Left colon (tissue), 2 donors: ENCODE data around the gene ZNF23. TPM values are rescaled to one million over a fixed set of nuclear protein-coding genes. Genes with fewer than 3 reads are reported as not detected.
"Not testable (repeated sequence)": the region's sequence is repeated elsewhere in the genome, so short reads cannot be mapped to it uniquely, and the experiment has no call there.

Experiments used
- ATAC-seq: fragments of 200-7000 bp; cut with Tn5 transposase; one replicate; pipeline ENCODE4 v1.9.1; 2020; ENCODE audit warnings: mild to moderate bottlenecking, moderate library complexity
- DNase-seq, 2 donors: peaks; one replicate each; pipeline ENCODE4 v3.0.0-alpha.2; 2020
- intact Hi-C, 2 donors: fragments of 100-400 bp; cut with DNase I in 1 of 2; cut with micrococcal nuclease in 1 of 2; formaldehyde crosslinking; loops; one replicate each; pipeline versions ENCODE4 v1.11.2 to v1.14.0; 2022; cut with DNase I, micrococcal nuclease
- long read RNA-seq: library from polyadenylated mRNA; unstranded; transcript quantifications from one replicate; pipeline ENCODE4 v2.0.0, GENCODE V29; 2021
- total RNA-seq, 2 donors: library from RNA; stranded (reverse); fragmentation: NEBNext Ultra II Directional; extraction: Animal tissue kit (Norgen Biotek cat#: 25700); gene quantifications; one replicate each; pipeline ENCODE4 v1.2.1, GENCODE V29; 2021
- donor health status: DM: no; HTN: no; CAD: no.
- donor health status: DM: yes; HTN: yes; CAD: no.

ZNF23 gene
- 1 to 10 TPM; 6.4 to 7.2 TPM for total RNA-seq
- long read RNA-seq, partial matches to known transcripts, result 0 of 5 reads
- long read RNA-seq, other reads (novel, unspliced or antisense), result 1 of 5 reads

GRCh38 chr16:71461686-71462648 lies at the start of gene ZNF23:
Gene ZNF23, minus strand, starts transcription at chr16:71462247. Its CDS starts 5,451 bp downstream, at chr16:71456796.
- intact Hi-C loops, result loop anchor here in 1 of 2 donors (2.0 kb wide), 1 partner anchor 23 kb away; no protein-coding TSS in a partner anchor
- ATAC-seq (peak; percentile 100), DNase-seq (peak; percentile 84 to 87)

- intact Hi-C loops, result no loop called here
- no peak for ATAC-seq
- DNase-seq, result no peak
These were observed 45.0 kb upstream of the ZNF23 start for GRCh38 chr16:71507061-71507460.

- intact Hi-C loops, result loop anchor here in 1 of 2 donors (5.0 kb wide), 1 partner anchor 93 kb away; no protein-coding TSS in a partner anchor
- ATAC-seq (no peak), DNase-seq (no peak)
These were observed 42.9 kb upstream of the ZNF23 start for GRCh38 chr16:71504901-71505300.

- not testable (repeated sequence) for ATAC-seq, DNase-seq
- intact Hi-C loops, result loop anchor here in 1 of 2 donors (5.0 kb wide), 1 partner anchor 92 kb away; no protein-coding TSS in a partner anchor
These were observed 42.0 kb upstream of the ZNF23 start for GRCh38 chr16:71504051-71504450.

- DNase-seq (no peak), ATAC-seq (no peak)
- intact Hi-C loops, result loop anchor here in 1 of 2 donors (5.0 kb wide), 1 partner anchor 89 kb away; no protein-coding TSS in a partner anchor
These were observed 39.5 kb upstream of the ZNF23 start for GRCh38 chr16:71501547-71501946.

- ATAC-seq (no peak), DNase-seq (no peak)
- intact Hi-C loops, result loop anchor here in 1 of 2 donors (5.0 kb wide), 1 partner anchor 89 kb away; no protein-coding TSS in a partner anchor
These were observed 38.9 kb upstream of the ZNF23 start for GRCh38 chr16:71500964-71501363.

- peak in 1 of 2 donors; percentile 15 for DNase-seq
- peak; percentile 72 for ATAC-seq
- intact Hi-C loops, result loop anchor here (5.0 kb wide), 1 partner anchor 88 kb away; no protein-coding TSS in a partner anchor
These were observed 37.8 kb upstream of the ZNF23 start for GRCh38 chr16:71499775-71500364.

GRCh38 chr16:71498031-71498430 lies 36.0 kb upstream of the ZNF23 start:
- no peak for DNase-seq
- no peak for ATAC-seq
- intact Hi-C loops, result loop anchor here in 1 of 2 donors (5.0 kb wide), 1 partner anchor 86 kb away; no protein-coding TSS in a partner anchor

- DNase-seq (no peak), ATAC-seq (no peak)
- intact Hi-C loops, result no loop called here
These were observed 31.2 kb upstream of the ZNF23 start for GRCh38 chr16:71493213-71493612.

GRCh38 chr16:71492786-71493185 lies 30.7 kb upstream of the ZNF23 start:
- no peak for ATAC-seq
- DNase-seq, result no peak

GRCh38 chr16:71491054-71491453 lies 29.0 kb upstream of the ZNF23 start:
- DNase-seq, result no peak
- intact Hi-C loops, result no loop called here
- ATAC-seq, result no peak

More at GRCh38 chr16:71492786-71493185, 30.7 kb upstream of the ZNF23 start:
- intact Hi-C loops, result no loop called here

GRCh38 chr16:71490361-71490760 lies 28.3 kb upstream of the ZNF23 start:
- intact Hi-C loops, result no loop called here
- ATAC-seq (no peak), DNase-seq (no peak)

- no peak for ATAC-seq
- intact Hi-C loops, result no loop called here
- DNase-seq, result no peak
These were observed 27.1 kb upstream of the ZNF23 start, which contains the start of gene ZNF19 for GRCh38 chr16:71489122-71489521. Gene ZNF19, minus strand, starts transcription at chr16:71489324. Its CDS starts 7,210 bp downstream, at chr16:71482114.

GRCh38 chr16:71484006-71484893 lies 22.2 kb upstream of the ZNF23 start:
- intact Hi-C loops, result loop anchor here in 1 of 2 donors (2.0 kb wide), 1 partner anchor 21 kb away; the partner anchor contains the start of gene ZNF23
- DNase-seq (peak; percentile 84 to 89), ATAC-seq (peak; percentile 95)

GRCh38 chr16:71482569-71482968 lies 20.5 kb upstream of the ZNF23 start:
- intact Hi-C loops, result no loop called here
- ATAC-seq, result no peak
- DNase-seq, result no peak

- DNase-seq (no peak), ATAC-seq (no peak)
- intact Hi-C loops, result no loop called here
These were observed 18.9 kb upstream of the ZNF23 start for GRCh38 chr16:71480956-71481355.

GRCh38 chr16:71479420-71479819 lies 17.4 kb upstream of the ZNF23 start:
- ATAC-seq (peak; percentile 60), DNase-seq (no peak)

GRCh38 chr16:71476457-71477124 lies 14.5 kb upstream of the ZNF23 start:
- ATAC-seq (no peak), DNase-seq (no peak)
- intact Hi-C loops, result no loop called here

More at GRCh38 chr16:71479420-71479819, 17.4 kb upstream of the ZNF23 start:
- intact Hi-C loops, result no loop called here
